NCI-H2196 treated with DMSO at 0.1 percent for 48 hours (cell line): ENCODE measurements around the gene NR1H4.
"Not testable (repeated sequence)": the region's sequence is repeated elsewhere in the genome, so short reads cannot be mapped to it uniquely, and the experiment has no call there.

Experiments
- DNase-seq: peaks from one replicate; lab custom pipeline; 2025; ENCODE audit not compliant: unreplicated experiment; lab: John Stamatoyannopoulos, UW

NR1H4 gene

DNA sequence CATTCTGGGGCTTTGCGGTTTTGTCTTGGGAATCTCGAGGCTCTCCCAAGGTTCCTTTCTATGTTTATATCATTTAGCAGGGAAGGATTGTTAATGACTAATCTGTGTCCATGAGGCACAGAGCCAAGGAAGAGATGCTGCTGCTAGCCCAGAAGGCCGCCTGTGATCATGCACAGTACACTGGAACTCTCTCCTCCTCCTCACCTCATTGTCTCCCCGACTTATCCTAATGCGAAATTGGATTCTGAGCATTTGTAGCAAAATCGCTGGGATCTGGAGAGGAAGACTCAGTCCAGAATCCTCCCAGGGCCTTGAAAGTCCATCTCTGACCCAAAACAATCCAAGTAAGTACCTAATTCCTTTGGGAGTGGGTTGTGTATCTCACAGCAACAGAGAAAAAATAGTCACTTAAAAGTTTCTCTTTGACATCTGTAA, at the start of gene NR1H4:
TSS of gene NR1H4 (plus strand) at position 151 of the 435 bp plus-strand sequence. CDS start 19,458 bp downstream, outside the sequence.
- DNase-seq: no peak

DNA sequence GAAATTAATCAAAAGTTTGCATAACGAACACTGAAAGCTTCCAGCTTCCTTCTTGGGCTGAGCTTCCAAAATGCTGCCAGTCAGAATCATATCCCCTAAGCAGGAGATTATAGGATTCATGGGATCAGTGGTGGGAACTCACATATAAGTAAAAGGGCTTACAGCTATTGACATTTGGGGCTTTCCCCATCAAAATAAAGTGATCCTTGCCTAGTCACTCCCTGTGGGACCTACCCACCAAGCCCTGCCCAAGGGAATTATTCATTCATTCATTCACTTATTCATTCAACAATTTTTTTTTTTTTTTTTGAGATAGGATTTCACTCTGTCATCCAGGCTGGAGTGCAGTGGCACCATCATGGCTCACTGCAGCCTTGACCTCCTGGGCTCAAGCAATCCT, 47.5 kb upstream of the NR1H4 start:
- no peak for DNase-seq

- DNase-seq: no peak
Observed at GRCh38 chr12:100427078-100427477, 46.6 kb upstream of the NR1H4 start.

GRCh38 chr12:100430251-100430650, 43.4 kb upstream of the NR1H4 start:
- DNase-seq: not testable (repeated sequence)

DNA sequence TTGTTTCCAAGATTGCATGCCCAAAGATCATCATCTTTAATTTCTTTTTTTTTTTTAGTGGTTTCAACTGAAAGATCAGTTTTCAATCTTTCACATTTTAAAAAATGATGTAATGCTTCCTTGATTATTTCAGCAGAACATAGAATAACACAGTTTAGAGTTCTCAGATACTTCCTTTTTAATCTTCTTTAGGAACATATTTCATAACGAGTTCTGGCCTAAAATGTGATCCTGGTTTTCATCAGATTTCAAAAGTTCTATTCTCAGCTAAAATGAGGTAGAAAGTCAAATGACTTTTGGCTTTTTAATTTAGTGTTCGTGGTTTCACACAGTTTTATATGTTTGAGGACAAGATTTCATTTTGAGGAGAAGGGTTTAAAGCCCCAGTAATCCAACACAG, 40.0 kb upstream of the NR1H4 start:
- no peak for DNase-seq

DNA sequence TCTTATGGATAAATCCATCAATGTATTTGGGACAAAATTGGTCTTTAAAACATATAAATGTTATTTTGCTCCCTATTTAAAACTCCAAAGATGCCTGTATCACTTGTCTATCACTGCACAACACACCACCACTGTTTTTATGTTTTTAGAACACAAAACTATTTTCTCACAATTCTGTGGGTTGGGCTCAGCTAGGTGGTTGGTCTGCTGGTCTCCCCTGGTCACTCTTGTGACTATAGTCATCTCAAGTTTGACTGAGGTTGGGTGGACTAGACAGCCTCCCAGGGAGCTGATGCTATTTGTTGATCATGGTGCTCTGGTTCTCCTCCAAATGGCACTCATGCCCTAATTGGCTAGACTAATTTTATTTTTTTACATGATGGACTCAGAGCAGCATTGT, 39.5 kb upstream of the NR1H4 start:
- DNase-seq: no peak

GRCh38 chr12:100435957-100436356, 37.7 kb upstream of the NR1H4 start:
- no peak for DNase-seq

DNA sequence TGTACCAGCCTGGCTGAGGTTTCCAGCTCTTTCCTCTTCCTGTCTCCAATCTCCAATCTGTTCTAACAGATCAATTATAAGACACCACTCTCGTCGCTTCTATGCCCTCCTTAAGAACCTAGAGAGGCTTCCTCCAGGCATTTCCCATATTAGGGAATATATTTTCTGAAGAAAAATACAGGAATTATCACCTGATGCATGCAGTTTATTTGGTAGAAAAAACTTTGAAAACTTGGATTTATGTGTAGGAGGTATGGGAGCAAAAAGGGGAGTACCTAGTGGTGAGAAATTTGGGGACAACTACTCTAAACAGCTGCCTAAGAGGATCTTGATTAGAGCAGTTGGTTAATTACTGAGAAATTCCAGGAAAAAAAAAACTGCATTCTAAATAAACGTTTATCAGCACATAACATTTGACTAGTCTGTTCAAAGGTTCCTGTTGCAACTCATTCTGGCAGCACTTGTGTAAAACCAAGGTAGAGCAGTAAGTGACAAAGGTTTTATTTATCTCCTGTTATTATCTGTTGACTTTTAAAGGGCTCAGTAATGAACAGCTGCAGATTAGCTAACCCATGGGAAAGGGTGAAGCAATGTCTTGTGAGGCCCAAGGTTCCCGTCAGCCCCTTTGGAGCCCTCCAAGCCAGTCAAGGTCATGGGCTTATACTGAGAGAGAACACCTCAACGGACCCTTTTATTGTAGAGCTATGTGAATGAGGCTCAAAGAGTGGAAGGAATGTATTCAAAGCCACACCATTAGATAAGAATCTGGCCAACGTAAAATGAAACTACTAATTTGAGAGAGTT, 36.4 kb upstream of the NR1H4 start:
- no peak for DNase-seq

DNA sequence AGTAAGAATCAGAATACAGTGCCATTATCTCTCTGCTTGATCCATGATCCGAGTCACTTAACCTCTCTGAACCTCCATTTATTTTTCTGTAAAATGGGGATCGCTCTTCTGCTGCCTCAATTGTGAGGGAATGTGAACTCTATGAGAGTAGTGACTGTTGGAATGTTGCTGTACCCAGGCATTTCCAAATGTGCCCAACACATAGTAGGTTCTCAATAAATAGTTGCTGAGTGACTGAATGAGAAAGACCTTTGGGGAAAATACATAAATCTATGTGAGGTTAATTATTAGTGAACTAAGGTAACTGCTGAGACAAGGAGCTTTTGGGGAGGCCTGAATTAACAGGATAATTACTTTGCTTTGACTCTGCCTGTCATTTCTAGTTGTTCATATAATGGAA, 33.9 kb upstream of the NR1H4 start:
- DNase-seq: no peak

DNA sequence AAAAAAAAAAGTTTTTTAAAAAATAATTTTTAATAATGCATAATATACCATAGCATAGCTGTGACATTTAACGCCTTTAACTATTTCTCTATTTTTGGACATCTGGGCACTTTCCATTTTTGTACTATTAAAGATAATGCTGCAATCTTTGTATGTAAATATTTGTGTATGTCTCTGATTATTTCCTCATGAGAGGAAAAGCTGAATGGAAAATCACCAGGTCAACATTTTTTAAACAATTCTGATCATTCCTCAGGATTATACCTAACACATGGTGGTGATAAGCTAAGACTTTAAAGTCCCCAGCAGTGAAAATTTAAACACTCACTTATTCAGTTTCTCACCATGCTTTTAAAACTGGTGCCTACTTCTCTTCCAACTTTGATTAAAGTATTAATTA, 31.3 kb upstream of the NR1H4 start:
- DNase-seq: no peak

DNA sequence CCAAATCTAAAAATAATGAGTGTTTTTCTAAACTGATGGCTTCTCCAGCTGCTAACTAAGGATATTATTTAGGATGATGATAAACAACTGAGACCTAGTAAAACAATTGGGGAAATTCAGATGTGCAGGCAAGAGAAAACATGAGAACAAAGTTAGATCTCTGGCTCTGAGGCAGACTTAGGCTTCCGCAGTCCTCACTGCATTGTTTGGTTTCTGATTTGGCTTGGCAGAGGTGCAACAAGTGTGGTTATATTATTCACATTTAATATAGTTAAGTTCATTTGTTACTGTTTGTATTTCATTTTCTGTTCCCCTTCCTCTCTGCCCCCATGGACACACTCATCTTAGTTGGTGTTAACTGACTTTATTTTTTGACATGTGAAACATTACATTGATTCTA, 30.2 kb upstream of the NR1H4 start:
- DNase-seq: no peak

DNA sequence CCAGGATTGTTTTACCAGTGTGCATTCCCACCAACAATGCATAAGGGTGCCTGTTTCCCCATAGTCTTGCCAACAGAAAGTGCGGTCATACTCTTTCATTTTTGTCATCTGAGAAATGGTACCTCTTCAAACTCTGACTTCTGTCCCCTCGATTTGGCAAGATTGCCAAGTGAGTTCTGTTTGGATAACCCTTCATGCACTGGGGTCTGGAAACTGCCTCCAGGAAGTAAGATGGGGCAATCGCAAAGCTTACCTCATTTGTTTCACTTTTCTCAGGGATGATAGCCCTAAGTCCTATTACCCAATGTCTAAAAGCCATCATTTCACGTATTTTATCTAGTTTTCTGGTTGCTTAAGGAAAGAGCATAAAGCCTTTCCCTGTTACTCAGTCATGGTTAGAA, 28.6 kb upstream of the NR1H4 start:
- no peak for DNase-seq

- DNase-seq: no peak
Observed at GRCh38 chr12:100447381-100447780, 26.3 kb upstream of the NR1H4 start.

DNA sequence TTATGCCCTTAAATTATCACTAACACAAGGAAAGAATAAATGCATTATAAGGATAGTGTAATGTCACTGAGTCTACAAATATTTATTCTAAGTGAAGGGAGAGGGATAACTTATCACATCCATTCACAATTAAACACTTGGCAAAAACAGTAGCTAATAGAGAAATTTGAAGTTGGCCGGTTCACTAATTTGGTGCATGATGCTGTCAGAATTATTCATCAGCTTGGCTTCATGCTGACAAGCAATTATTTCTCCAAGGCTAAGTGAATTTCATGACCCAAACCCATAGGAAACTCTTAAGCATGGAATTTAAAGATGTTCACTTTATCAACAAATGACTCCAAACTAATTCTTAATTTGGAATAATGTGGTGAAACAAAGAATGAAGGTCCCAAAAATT, 25.0 kb upstream of the NR1H4 start:
- DNase-seq: no peak

DNA sequence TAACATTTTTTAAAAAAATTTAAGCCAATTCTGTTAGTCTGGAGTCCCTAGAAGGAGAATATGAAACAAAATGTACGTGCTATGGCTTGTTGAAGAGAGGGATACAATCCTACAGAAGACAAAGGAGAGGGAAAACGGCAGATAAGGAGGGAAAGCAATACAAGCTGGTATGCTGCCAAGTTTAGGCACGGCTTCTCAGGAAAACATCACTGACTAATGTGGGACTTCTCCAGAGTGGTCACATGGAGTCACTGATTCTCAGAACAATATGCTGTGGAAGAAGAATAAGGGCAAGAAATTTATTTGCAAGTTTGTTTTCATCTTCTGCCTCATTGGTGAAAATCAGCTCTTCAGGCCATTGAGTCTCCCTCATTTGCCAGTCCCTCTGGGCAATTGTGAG, 22.9 kb upstream of the NR1H4 start:
- DNase-seq: no peak

- no peak for DNase-seq
Observed at GRCh38 chr12:100453951-100454350, 19.7 kb upstream of the NR1H4 start.

DNA sequence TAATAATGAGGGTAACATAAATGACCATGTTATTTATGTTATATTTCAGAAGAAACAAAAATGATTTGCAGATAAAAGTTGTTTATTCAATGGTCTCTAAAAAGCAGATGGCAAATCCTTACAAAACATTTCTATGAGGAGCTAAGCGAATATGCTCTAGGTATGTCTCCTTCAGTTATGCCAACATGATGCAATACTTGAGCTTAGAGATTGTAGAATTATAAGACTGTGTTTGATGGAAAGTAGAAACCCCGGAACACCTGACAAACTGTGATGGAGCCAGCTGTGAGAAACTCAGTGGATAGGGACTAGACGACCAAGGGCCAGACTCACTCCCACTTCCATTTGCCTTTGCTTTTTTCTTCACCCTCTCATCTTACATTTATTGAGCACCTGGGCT, 17.8 kb upstream of the NR1H4 start:
- no peak for DNase-seq

DNA sequence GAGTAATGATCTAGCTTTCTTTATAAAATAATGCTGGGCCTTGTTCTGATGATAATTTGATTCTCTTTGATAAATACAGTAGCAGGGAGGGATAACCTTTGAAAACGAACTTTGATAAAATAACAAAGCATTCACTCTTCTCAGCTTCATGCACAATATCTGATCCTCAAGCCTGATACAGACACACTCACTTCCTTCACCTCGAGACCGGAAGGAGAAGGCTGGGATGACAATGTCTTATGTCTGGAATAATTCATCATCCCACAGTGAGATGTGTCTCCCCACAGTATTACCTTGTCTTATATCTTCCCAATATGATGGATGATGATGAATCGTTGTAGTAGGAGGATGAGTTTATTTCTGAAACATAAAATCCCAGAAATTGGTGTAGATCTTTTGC, 15.5 kb upstream of the NR1H4 start:
- DNase-seq: no peak

DNA sequence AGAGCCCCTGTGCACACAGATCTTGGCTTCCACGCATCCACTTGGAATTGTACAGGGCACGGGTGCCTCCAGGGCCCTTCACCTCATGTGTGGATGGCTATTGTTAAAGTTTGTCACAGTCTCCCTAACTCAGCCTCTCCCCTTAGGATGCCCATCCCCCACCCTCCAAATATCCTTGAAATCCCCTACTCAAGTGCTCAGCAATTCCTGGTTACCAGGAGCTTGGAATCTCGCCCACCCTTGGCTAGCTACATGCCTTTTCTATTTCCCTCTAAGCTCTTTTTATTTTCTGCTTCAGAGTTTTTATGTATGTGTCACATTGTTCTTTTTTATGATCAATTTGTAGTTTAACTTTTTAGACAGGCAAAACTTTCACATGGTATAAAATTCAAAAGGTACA, 13.0 kb upstream of the NR1H4 start:
- DNase-seq: no peak

GRCh38 chr12:100461330-100461973, 12.2 kb upstream of the NR1H4 start:
- DNase-seq: no peak

- DNase-seq: no peak
Observed at GRCh38 chr12:100463661-100464060, 10.0 kb upstream of the NR1H4 start.

DNA sequence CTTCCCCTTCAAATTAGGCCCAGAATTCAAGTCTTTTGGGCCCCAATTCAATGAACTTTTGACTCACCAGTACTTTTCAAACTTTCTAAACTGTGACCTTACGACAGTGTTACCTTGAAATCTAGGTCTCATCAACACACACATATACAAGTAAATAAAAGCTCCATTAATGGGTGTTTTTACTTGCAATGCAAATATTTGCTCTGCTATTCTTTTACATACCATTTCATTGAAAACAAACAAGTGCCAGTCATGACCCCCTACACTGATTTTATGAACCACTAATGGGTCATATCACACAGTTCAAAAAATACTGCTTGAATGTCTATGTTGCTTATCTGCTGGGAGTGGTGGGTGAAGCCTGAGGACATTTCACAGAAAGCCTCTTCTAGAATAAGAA, 9.1 kb upstream of the NR1H4 start:
- no peak for DNase-seq

GRCh38 chr12:100468126-100468525, 5.5 kb upstream of the NR1H4 start:
- no peak for DNase-seq
